Duodenal mucosa (tissue), 2 donors: ENCODE measurements around the gene DENND6B.
A peak's percentile ranks its signal among the peaks of the same experiment; 100 is the strongest.

Source experiments
- H3K27ac ChIP-seq: one replicate; pipeline ENCODE4 v1.7.0; 2013; ENCODE audit warnings: low read depth, low read length
- H3K27me3 ChIP-seq, 2 donors: one replicate each; pipeline ENCODE4 v1.7.0; 2013; ENCODE audit warnings: low read length in 2 of 2, control low read depth in 1 of 2; ENCODE audit not compliant: insufficient read depth in 2 of 2, control insufficient read depth in 1 of 2
- H3K36me3 ChIP-seq, 2 donors: one replicate each; pipeline ENCODE4 v1.7.0; 2013; ENCODE audit warnings: low read length in 2 of 2, control low read depth in 1 of 2; ENCODE audit not compliant: insufficient read depth in 2 of 2, control insufficient read depth in 1 of 2
- H3K4me1 ChIP-seq, 2 donors: one replicate each; pipeline ENCODE4 v1.7.0; 2013; ENCODE audit warnings: low read length in 2 of 2, control low read depth in 1 of 2; ENCODE audit not compliant: insufficient read depth in 2 of 2, control insufficient read depth in 1 of 2
- H3K4me3 ChIP-seq, 2 donors: one replicate each; pipeline ENCODE4 v1.7.0; 2013; ENCODE audit warnings: low read length in 2 of 2, low read depth in 1 of 2
- H3K9ac ChIP-seq, 2 donors: one replicate each; pipeline ENCODE4 v1.7.0; 2013; ENCODE audit warnings: low read length in 2 of 2, low read depth in 1 of 2
- H3K9me3 ChIP-seq, 2 donors: one replicate each; pipeline ENCODE4 v1.7.0; 2013; ENCODE audit warnings: low read length in 2 of 2, control low read depth in 1 of 2; ENCODE audit not compliant: control insufficient read depth in 1 of 2

The DENND6B gene

DNA sequence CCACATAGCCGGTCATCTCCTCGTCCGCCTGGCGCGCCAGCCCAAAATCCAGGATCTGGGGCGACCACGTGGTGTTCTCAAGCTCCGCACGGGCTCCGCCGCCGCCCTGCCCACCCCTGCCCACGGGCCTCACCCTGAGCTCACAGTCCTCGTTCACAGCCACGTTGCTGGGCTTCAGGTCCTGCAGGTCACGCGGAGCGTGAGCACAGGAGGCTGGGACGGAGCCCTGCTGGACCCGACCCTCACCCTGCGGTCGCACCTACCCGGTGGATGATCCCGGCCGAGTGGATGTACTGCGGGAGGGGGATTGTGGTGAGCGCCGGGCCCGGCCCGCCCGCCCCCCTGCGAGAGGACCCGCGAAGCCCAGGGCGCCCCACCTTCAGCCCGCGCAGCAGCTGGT, 59.8 kb downstream of the DENND6B start:
- Histone ChIP-seq H3K9ac (no peak overlapping the region), H3K4me3 (no peak overlapping the region), H3K4me1 (peaks cover 20 to 27% of the 10 kb centered on the region in 2 donors), H3K27me3 (peaks cover 17 to 20% of the 10 kb centered on the region in 2 donors), H3K27ac (no peak overlapping the region), H3K9me3 (no peaks in the 10 kb centered on the region), H3K36me3 (no peaks in the 10 kb centered on the region)

- Histone ChIP-seq H3K36me3 (no peaks in the 10 kb centered on the region), H3K27me3 (peaks cover 21 to 27% of the 10 kb centered on the region in 2 donors), H3K9ac (no peak overlapping the region), H3K4me1 (peaks cover 13 to 19% of the 10 kb centered on the region in 2 donors), H3K4me3 (no peak overlapping the region), H3K27ac (no peak overlapping the region), H3K9me3 (no peaks in the 10 kb centered on the region)
Observed at GRCh38 chr22:50264946-50265669, 61.7 kb downstream of the DENND6B start.

GRCh38 chr22:50264104-50264745, 62.6 kb downstream of the DENND6B start:
- Histone ChIP-seq H3K36me3 (no peaks in the 10 kb centered on the region), H3K9me3 (no peaks in the 10 kb centered on the region), H3K9ac (no peak overlapping the region), H3K4me1 (peaks cover 10 to 15% of the 10 kb centered on the region in 2 donors), H3K4me3 (no peak overlapping the region), H3K27ac (no peak overlapping the region), H3K27me3 (peaks cover 23 to 24% of the 10 kb centered on the region in 2 donors)

DNA sequence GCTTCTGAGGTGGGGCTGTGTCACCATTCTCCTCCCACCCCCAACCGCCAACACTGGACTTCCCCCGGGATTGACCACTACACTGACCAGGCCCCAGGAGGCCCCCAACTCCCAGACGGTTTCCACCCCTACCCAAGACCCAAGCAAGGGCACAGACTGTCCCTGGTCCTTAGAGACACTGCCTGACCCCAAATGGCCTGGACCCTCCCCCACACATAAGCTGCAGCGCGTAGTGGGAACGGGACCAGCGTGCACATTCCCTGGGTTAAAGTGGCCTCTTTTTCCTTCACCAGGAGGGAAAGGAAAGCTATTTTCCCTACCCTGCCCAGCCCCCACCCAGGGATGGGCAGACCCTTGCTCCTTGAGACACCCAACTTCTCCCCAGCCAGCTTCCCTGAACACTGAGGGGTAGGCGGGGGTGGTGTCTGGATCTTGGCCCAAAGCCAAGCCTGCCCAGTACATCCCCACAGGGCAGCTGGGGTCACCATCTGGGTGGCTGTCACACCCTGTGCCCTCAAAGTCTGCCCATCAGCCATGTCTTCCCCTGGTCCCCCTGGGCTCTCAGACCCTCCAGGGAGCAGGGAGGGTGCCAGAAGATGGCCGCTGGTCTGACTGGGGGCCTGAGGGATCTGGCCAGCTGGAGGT, 63.7 kb downstream of the DENND6B start:
- peaks cover under 1 to 8% of the 10 kb centered on the region in 2 donors for H3K4me1 ChIP-seq
- H3K9ac ChIP-seq: no peak overlapping the region
- no peak overlapping the region for H3K27ac ChIP-seq
- H3K4me3 ChIP-seq: no peak overlapping the region
- no peaks in the 10 kb centered on the region for H3K36me3 ChIP-seq
- peaks cover 21 to 24% of the 10 kb centered on the region in 2 donors for H3K27me3 ChIP-seq
- H3K9me3 ChIP-seq: no peaks in the 10 kb centered on the region

GRCh38 chr22:50262460-50262911, 64.3 kb downstream of the DENND6B start:
- Histone ChIP-seq H3K36me3 (no peaks in the 10 kb centered on the region), H3K9ac (no peak overlapping the region), H3K9me3 (no peaks in the 10 kb centered on the region), H3K4me3 (no peak overlapping the region), H3K27me3 (peaks cover 21 to 24% of the 10 kb centered on the region in 2 donors), H3K27ac (no peak overlapping the region), H3K4me1 (peaks cover 6 to 8% of the 10 kb centered on the region in 2 donors)

DNA sequence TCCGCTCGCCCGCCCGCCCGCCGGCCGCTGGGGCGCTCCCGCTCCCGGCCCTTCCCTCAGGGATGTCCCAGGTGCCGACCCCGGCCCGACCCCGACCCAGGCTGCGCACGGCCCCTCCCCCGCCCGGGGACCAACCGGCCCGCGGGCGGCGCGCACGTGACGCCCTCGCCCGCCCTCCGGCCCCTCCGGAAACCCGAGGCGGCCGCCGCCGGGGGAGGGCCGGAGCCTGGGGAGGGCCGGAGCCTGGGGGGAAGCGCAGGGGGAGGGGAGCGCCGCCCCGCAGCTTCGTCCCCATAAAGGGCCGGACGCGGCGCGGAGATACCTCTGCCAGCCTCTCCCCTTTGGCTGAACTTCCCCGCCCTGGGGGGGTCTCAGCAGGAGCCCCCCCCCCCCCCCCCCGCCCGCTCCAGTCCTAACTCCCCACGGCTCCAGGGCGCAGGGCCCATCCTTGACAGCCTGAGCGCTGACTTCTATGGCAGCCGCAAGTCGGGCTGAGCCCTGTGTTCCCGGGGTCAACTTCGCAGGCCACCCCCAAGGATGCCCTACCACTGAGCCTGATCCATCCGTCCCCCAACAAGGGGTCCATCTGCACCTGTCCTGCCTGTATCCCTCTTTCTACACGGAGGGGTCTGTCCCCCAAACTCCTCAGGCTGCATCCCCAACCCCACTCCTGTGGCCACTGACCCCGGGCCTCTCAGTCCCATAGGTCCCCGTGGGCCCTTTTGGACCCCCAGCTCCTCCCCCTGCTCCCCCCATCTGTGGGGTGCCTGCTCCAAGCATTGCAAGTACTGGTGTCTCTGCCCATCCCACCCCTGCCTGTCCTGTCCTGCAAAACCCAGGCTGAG, 65.0 kb downstream of the DENND6B start, which contains the start of gene MAPK12:
Gene MAPK12 (minus strand): TSS at position 69 of the 845 bp plus-strand sequence. CDS start 174 bp downstream, outside the sequence.
- Histone ChIP-seq H3K27ac (no peak within 1 kb of the TSS), H3K4me1 (peaks cover 8% of the 10 kb centered on the region in 2 donors)

DNA sequence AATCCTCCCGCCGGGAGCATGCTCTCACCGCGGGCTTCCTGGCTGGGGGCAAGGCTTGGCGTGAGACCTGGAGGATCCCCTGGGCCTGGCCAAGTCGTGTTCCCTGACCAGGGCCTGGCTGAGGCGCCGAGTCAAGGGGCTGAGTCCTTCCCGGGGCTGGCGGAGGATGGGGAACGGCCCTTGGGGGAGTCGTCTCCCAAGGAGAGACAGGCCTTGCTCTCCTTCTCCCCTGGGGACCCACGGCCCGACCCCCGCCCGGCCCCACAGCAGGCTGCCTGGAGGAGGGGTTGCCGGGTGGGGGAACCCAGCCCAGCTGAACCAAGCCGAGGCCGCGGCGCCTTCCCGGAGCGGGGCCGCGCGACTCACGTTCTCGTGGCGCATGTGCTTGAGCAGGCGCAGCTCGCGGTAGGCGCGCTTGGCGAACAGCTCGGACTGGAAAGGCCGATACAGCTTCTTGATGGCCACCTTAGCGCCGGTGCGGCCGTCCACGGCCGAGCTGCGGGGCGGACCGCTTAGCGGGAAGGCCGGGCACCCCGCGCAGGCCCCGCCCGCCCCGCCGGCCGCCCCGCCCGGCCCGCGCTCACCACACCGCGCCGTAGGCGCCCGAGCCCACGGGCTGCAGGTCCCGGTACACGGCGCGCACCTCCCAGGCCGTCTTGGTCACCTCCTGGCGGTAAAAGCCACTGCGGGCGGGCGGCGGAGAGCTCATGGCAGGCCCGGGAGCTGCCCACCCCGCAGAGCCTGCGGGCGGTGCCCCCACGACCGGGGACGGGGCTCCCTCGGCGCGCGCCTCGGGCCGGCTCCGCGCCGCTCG, 65.8 kb downstream of the DENND6B start:
- Histone ChIP-seq H3K9ac (no peak overlapping the region), H3K4me3 (peak overlapping the region in 1 of 2 donors; percentile 45), H3K27me3 (peaks cover 21 to 28% of the 10 kb centered on the region in 2 donors), H3K9me3 (no peaks in the 10 kb centered on the region), H3K27ac (no peak overlapping the region), H3K36me3 (no peaks in the 10 kb centered on the region), H3K4me1 (peaks cover 8% of the 10 kb centered on the region in 2 donors)

More for the DNA sequence above, 65.0 kb downstream of the DENND6B start, which contains the start of gene MAPK12:
- Histone ChIP-seq H3K9me3 (no peaks in the 10 kb centered on the region), H3K36me3 (no peaks in the 10 kb centered on the region), H3K27me3 (peaks cover 21 to 24% of the 10 kb centered on the region in 2 donors), H3K4me3 (peak within 1 kb of the TSS in 1 of 2 donors; percentile 45), H3K9ac (no peak within 1 kb of the TSS)

GRCh38 chr22:50260434-50260800, 66.4 kb downstream of the DENND6B start:
- H3K27ac ChIP-seq: no peak overlapping the region
- peaks cover 8% of the 10 kb centered on the region in 2 donors for H3K4me1 ChIP-seq
- H3K4me3 ChIP-seq: no peak overlapping the region

GRCh38 chr22:50259302-50259701, 67.5 kb downstream of the DENND6B start:
- H3K9ac ChIP-seq: no peak overlapping the region
- peaks cover 8% of the 10 kb centered on the region in 2 donors for H3K4me1 ChIP-seq
- no peaks in the 10 kb centered on the region for H3K9me3 ChIP-seq
- H3K4me3 ChIP-seq: no peak overlapping the region
- peaks cover 21 to 28% of the 10 kb centered on the region in 2 donors for H3K27me3 ChIP-seq
- no peaks in the 10 kb centered on the region for H3K36me3 ChIP-seq
- H3K27ac ChIP-seq: no peak overlapping the region

More at GRCh38 chr22:50260434-50260800, 66.4 kb downstream of the DENND6B start:
- no peaks in the 10 kb centered on the region for H3K9me3 ChIP-seq
- H3K9ac ChIP-seq: no peak overlapping the region
- H3K36me3 ChIP-seq: no peaks in the 10 kb centered on the region
- H3K27me3 ChIP-seq: peaks cover 21 to 28% of the 10 kb centered on the region in 2 donors
